NCI-H128 (cell line): Measurements from ENCODE around the gene ZFYVE27.
A peak's percentile ranks its signal among the peaks of the same experiment; 100 is the strongest.
"Not testable (repeated sequence)": the region's sequence is repeated elsewhere in the genome, so short reads cannot be mapped to it uniquely, and the experiment has no call there.

Source experiments
- DNase-seq: peaks from one replicate; lab custom pipeline; 2025; ENCODE audit not compliant: unreplicated experiment; lab: John Stamatoyannopoulos, UW

Gene ZFYVE27, protein sequence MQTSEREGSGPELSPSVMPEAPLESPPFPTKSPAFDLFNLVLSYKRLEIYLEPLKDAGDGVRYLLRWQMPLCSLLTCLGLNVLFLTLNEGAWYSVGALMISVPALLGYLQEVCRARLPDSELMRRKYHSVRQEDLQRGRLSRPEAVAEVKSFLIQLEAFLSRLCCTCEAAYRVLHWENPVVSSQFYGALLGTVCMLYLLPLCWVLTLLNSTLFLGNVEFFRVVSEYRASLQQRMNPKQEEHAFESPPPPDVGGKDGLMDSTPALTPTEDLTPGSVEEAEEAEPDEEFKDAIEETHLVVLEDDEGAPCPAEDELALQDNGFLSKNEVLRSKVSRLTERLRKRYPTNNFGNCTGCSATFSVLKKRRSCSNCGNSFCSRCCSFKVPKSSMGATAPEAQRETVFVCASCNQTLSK

DNA sequence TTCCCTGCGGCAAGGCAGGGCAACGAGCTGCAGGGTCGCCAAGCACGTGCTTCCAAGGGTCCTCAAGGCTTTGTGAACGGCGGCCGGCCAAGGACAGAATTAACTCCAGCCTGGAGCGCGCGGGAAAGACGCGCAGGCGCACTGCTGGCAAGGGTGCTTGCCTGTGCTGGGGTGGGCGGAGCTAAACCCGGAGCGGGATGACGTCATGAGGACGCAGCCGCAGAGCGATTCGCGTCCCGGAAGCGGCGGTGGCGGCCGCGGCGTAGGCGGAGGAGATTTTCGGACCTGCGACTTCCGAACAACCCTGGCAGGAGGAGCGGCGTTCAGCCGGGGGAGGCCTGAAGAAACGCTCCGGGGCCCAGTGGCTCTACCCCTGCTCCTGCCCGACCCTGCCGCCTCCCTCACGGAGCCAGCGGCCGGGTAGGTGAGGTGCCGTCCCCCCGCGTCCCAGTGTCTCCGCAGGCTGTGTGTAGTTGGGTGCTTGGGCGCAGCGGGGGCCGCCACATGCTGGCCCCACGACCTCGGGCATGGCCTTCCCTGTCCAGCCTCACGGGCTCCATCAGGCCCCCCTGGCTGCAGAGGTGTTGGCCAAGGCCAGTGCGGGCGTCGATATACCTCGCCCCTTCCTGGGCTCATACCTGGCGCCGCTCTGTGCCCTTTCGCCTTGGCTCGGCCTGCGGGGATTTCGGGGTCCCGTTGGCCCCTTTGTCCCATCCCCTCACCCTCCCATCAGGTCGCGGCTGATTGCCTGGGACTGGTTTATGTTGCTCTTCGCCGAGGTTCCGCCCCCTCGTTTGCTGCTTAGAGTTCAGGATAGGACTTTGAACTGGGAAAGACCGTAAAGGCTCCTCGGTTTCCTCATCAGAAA is at the start of gene ZFYVE27:
ZFYVE27 (plus strand) TSS at position 227 of the 868 bp plus-strand sequence. CDS start 1,350 bp downstream, outside the sequence.
- DNase-seq, result peak; percentile 61

DNA sequence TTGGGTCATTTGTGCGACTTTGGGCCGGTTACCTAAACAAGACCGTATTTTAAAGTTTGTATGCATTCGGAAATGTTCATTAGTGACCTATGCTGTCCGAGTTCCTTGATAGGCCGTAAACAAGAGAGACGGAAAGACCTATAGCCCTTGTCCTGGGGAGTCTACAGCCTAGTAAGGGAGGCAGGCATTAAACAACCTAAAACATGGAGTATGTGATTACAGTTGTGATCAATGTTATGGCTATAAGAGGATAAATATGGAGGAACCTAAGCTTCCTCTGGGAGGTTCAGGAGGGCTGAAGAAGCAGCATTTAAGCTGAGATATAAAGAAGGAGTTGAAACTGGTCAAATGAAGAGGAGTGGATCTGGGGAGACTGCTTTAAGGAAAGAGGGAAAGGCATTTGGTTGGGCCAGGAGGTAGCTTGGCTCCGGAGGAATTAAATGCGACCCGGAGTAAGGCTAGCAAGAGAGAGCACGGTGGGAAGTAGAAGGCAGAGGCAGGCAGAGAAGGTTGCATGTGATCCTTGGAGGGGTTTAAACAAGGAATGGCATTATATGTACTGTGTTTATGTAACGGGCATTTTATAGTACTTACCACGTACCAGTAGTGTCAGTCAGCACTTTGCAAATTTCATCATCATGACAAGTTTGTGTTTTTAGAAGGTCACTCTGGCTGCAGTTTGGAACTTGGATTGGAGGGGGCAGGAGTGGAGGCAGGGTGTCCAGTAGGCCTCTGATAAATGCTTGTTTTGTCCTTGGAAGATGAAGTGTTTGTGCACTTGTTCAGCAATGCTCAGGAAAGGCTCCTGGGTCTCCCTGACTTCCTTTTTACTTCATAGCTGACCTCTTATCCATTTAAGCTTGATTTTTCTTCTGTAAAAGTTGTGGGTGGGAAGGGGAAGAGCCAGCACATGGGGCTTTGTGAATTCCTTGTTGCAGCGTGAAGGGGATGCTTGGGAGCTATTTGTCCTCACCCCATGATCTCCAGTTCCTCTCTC is 48.8 kb upstream of the ZFYVE27 start:
- no peak for DNase-seq

DNA sequence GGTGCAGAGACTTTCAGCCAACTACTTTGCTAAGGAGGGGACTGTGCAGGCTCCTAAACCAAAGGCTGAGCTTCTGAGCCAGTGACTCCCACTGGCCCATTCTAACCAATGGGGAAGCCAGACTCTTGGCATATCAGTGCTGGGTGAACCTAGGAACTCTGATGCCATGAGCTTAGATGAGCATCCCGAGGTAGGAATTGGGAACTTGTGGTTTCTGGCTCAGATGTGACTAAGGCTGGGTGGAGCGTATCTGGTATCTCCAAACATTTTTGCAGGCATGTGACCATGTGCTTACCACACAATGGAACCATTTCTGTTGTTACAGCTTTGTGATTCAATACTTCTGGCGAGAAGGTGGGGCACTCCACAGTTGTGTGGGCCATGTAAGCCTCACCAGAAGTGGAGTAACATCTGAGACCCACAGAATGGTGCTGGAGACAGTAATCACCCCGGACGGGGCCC is 47.3 kb upstream of the ZFYVE27 start:
- no peak for DNase-seq

DNA sequence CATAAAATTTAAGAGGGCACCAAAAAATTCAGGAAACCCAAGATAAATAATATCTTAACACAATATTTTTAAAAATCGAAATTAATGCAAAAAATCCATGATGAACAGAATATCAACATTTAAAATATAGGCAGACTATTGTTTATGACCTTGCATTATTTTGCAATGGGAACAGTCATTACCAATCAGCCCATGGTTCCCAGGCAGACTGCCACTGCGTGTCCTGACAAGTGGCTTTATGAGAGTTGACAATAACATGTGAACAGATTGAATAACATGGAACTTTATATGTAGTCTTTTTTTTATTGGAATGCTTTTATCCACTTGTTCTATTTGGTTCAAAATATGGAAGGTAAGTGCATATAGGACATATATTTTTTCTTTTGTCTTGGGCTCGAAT is 46.8 kb upstream of the ZFYVE27 start:
- DNase-seq, result no peak

DNA sequence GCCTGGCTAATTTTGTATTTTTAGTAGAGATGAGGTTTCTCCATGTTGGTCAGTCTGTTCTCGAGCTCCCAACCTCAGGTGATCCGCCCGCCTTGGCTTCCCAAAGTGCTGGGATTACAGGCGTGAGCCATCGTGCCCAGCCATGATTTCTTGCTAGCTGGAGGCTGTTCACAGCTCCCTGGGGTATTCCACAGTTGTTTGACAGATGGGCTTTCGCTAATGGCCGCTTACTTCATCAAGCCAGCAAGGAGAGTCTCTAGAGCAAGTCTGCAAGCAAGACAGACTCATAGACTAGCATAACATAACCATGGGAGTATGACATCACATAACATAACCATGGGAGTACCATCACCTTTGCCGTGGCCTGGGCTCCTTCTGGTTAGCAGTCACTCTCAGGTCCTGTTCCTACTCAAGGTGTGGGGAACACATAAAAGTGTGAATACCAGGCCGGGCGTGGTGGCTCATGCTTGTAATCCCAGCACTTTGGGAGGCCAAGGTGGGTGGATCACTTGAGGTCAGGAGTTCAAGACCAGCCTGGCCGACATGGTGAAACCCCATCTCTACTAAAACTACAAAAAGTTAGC is 38.8 kb upstream of the ZFYVE27 start:
- DNase-seq, result not testable (repeated sequence)

DNA sequence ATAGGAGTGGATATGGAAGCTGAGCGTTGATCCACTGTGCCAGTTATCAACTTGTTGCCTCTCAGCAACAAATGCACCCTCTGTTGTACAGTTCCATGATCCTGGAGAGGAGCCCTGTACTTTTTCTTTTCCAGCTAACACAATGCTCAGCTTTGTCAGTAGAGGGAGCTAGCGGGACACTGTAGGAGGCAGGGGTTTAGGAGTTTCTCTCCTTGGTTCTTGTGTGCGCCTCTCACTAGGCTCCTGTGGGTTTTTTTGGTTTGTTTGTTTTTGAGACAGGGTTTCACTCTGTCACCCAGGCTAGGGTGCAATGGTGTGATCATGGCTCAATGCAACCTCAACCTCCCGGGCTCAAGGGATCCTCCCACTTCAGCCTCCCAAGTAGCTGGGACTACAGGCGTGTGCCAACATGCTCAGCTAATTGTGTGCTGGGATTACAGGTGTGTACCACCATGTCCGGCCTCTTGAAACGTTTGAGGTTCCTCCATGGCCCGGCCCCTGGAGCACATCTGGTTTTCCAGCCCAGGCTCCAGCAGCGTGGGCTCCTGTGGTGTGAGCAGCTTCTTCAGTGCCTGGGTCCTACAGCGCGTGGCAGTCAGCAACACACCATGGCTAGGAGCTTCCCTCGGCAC is 35.4 kb upstream of the ZFYVE27 start:
- DNase-seq, result peak; percentile 7

DNA sequence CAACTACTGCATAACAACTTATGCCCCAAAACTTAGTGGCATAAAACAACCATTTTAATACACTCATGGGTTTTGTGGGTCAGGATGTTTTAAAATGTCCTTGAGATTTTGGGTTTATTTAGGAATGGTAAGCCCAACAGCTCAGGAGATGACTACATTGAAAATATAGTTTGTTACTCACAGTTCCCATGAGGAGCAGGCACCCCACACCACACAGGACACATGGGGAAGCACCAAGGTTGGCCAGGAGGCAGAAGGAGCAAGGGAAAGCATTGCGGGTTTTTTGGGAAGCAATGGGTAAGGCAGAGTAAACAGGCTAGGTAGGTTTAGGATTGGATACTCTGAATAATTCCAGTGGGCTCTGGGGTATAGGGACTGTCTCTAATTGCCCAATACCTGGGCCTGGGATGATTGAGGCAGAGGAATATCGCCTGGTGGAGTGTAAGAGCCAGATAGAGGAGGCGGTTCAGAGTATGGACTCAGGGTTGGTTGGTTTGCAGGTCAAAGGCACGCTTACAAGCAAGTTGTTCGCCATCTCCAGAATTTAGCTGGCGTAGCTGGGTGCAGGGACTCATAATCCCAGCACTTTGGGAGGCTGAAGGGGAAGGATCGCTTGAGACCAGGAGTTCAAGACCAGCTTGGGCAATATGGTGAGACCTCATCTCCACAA is 33.4 kb upstream of the ZFYVE27 start:
- no peak for DNase-seq

DNA sequence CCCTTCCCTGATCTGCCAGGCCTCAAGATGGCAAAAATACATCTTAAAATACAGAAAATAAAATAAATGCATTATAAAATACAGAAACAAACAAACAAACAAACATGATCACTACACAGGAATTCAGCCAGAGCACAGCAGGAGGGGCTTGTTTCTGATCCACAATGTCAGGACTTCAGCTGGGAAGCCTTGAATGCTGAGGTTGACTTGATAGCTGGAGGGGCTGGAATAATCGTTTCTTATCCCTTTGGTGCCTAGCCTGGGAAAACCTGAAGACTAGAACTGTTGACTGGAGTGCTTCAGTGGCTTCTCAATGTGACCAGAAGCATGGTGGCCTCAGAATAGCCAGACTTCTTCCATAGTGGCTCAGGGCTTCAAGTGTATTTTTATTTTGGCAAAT is 32.6 kb upstream of the ZFYVE27 start:
- no peak for DNase-seq

DNA sequence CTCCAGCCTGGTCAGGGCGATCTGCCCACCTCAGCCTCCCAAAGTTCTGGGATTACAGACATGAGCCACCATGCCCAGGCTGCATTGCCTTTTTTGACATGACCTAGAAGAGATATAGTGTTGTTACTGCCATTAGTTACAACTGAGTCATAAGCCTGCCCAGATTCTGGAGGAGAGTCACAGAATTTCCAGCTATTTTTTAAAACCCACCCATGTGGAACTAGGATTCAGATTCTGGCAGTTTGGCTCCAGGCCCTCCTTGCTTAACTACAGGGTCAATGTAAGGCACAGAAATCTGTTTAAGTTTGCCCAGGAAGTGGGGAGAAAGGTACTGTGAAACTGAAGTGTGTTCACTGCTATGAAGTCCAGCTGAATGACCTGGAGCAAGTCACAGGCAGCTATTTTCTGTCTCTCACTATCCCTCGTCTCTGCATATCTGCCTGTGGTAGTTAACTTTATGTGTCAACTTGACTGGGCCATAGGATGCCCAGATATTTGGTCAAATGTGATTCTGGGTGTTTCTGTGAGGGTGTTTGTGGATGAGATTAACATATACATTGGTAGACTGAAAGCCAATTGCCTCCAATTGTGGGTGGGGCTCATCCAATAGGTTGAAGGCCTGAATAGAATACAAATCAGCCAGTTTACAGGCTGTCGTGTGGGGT is 31.8 kb upstream of the ZFYVE27 start:
- DNase-seq, result no peak

DNA sequence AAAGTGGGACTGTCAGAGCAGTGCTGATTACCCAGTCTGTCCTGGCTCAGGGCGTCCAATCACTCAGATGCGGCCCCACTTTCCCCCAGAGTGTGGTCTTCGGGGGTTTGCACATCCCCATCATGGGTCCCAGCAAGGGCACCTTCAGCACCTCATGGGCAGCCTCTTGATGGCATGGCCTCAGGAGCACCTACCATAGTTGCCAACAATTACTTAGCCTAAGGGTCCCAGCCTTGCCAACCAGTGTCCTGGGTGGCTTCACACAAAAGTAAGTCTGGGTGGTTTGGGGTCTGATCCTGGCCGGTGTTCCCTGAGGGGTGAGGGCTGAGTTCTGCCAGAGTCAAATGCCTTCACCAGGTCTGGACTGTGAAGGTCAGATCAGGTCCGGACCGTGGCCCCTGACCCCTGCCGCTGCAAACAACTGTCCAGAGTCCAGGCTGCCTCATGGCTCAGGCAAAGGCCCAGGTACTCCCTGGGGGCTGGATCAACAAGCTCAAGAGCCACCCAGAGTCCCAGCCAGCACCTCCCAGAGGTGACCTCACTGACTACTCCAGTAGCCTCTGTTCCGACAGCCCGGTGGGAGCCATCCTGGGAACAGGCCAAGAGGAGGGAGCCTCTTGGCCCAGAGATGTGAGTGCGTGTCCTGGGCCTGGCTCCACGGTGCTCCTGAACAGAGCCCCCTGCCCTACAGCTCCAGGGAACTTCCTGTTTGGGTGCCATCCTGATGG is 29.6 kb upstream of the ZFYVE27 start:
- DNase-seq, result no peak

DNA sequence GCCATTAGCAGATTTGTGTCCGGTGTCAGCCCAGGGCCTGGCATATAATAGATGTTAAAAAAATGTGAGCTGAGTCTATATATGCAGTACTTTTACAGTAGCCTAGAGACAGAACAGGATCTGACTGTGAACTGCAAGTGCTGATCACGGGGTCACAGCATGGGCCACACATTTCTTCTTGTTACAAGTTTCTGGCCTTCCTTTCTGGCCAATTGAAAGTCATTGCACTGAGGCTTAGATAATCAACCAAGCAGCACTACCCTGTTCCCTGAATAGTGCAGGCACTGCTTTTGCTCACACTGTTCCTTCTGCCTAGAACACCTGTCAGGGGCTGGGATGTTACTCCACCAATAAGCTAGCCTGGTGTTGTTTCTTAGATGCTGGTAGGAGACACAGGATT is 28.8 kb upstream of the ZFYVE27 start:
- no peak for DNase-seq

DNA sequence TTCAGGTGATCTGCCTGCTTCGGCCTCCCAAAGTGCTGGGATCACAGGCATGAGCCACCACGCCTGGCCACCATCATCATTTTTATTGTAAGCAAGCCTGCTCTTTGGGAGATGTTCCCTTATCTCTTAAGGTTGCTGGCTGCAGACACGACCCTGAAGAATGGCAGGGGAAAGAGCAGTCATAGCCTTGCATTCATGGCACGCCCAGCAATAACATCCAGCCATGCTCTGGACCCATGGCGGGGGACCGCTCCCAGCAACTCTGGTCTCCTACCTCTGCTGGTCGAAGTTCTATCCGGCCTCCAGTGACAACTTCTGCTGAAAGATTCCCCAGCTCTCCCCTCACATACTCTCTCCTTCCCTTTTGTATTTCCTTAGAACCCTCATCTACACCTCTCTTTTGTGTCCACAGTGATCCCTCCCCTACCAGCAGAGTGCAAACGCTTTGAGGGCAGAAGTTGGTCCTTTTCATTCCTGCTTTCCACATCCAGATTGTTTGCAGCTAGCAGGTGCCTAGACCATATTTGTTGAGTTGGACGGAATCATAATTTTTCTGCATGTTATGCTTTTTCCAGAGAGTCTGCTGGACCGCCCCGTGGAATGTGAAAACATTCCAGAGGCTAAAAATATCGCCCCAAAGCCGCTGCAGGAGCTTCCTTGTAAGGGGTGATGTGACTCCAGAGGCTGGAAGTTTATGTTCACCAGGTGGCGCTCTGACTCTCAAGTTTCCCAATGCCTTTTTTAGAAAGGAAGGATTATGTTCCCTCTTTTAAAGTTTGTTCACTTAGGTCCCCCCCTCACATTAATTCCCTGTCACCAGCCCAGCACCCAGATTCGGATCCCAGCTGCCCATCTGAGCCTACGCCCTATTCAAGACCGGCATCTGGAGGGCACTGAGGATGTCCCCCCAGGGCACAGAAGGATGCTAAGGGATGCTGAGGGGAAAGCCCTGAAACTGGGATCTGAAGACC is 27.7 kb upstream of the ZFYVE27 start:
- DNase-seq, result no peak

DNA sequence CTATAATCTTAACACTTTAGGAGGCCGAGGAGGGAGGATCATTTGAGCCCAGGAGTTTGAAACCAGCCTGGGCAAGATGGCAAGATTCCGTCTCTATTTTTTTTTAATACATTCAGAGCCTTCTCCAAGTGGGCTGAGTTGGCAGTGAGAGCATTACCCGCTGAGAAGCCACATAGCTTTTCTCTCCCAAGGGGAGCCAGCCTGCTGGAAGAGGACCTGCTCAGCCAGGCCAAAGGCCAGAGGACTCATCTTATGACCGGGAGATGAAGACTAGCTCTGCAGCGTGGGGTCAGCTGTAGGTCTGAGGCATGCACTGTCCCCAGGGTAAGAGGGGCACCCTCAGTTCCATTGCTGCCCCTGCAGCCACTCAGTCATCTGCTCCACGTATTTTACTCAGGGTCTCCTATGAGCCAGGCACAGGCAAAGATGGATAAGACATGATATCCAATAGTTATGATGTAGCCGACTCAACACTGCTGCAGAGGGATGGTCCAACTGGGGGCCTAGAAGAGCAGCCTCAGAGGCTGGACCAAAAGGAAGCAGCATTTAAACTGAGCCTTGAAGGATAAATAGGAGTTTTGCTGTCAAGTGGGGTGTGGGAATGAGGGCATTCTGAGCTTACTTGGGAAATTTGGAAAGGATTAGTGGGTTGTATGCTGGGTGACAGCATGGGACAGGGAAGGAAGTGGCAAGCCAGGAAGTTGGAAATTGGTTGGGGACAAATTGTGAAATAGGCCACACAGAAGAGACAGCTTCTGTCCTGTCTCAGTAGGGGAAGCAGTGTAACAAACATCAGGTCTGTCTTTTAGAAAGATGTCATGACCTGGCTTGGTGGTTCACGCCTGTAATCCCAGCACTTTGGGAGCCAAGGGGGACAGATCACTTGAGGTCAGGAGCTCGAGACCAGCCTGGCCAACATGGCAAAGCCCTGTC is 25.0 kb upstream of the ZFYVE27 start:
- DNase-seq, result no peak

DNA sequence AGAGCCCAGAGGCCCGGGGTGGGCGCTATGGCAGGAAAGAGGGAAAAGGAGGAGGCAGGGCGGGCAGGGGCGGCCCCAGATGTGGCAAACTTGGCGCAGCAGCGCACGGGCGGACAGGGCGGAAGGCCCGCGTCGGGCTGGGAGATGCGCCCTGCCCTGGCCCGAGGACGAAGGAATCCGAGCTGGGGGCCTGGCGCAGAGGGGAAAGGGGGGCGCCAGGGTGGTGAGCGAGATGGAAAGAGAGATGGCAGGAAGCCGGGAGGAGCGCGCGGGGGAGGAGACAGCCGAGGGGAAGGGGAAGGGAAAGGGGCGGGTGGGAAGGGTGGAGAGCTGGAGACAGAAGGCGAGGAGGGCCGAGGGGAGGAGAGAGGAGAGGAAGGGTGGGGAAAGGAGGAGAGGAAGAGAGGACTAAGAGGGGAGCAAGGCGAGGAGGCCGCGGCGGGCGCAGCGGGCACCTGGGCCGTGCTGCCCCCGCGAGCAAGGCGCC is 23.5 kb upstream of the ZFYVE27 start, which contains the start of gene MARVELD1:
MARVELD1 (plus strand) TSS at position 392 of the 487 bp plus-strand sequence. CDS start 147 bp downstream, outside the sequence.
- no peak for DNase-seq

DNA sequence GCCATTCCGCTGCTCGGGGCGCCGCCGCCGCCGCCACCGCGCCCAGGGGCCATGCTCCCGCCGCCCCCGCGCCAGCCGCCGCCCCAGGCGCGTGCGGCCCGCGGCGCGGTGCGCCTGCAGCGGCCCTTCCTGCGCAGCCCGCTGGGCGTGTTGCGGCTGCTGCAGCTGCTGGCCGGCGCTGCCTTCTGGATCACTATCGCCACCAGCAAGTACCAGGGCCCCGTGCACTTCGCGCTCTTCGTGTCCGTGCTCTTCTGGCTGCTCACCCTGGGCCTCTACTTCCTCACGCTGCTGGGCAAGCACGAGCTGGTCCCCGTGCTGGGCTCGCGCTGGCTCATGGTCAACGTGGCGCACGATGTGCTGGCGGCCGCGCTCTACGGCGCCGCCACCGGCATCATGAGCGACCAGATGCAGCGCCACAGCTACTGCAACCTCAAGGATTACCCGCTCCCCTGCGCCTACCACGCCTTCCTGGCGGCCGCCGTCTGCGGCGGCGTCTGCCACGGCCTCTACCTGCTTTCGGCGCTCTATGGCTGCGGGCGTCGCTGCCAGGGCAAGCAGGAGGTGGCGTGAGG is 23.0 kb upstream of the ZFYVE27 start:
- peak; percentile 17 for DNase-seq
